DOHH2 (cell line): ENCODE results near the gene CLDN24.

Experiments used
- H3F3A ChIP-seq: fragments of 200-600 bp; sonication (generic), shearing (Covaris generic); 2 replicates; pipeline ENCODE4 v1.6.0; 2016; ENCODE audit warnings: antibody characterized with exemption, mild to moderate bottlenecking; ENCODE audit not compliant: control insufficient read depth, insufficient read depth
- H3K27ac ChIP-seq: fragments of 200-600 bp; sonication (generic); 2 replicates; pipeline ENCODE4 v1.5.1; 2014; ENCODE audit warnings: low read depth, mild to moderate bottlenecking, low read length, moderate library complexity
- H3K27me3 ChIP-seq: fragments of 200-600 bp; sonication (generic); 2 replicates; pipeline ENCODE4 v1.6.1; 2014; ENCODE audit warnings: mild to moderate bottlenecking, low read length, mixed read lengths; ENCODE audit not compliant: control insufficient read depth
- H3K36me3 ChIP-seq: fragments of 200-600 bp; sonication (generic); 2 replicates; pipeline ENCODE4 v1.6.1; 2014; ENCODE audit warnings: mild to moderate bottlenecking, low read length, moderate library complexity, mixed read lengths; ENCODE audit not compliant: control insufficient read depth
- H3K4me1 ChIP-seq: fragments of 200-600 bp; sonication (generic); 2 replicates; pipeline ENCODE4 v1.6.1; 2014; ENCODE audit warnings: mild to moderate bottlenecking, low read length, mixed read lengths; ENCODE audit not compliant: control insufficient read depth
- H3K4me2 ChIP-seq: fragments of 200-600 bp; sonication (generic); 2 replicates; pipeline ENCODE4 v1.6.0; 2014; ENCODE audit warnings: mild to moderate bottlenecking, low read length, moderate library complexity
- H3K4me3 ChIP-seq: fragments of 200-600 bp; sonication (generic); 2 replicates; pipeline ENCODE4 v1.5.1; 2014; ENCODE audit warnings: mild to moderate bottlenecking, low read length, mixed read lengths
- H3K79me2 ChIP-seq: fragments of 200-600 bp; sonication (generic); 2 replicates; pipeline ENCODE4 v1.6.1; 2014; ENCODE audit warnings: mild to moderate bottlenecking, low read length, mixed read lengths; ENCODE audit not compliant: control insufficient read depth
- H3K9me2 ChIP-seq: fragments of 200-600 bp; sonication (generic); replicated peaks from 2 replicates; pipeline ENCODE4 v1.6.1; 2014; ENCODE audit warnings: mild to moderate bottlenecking, low read length, mixed read lengths; ENCODE audit not compliant: control insufficient read depth
- H3K9me3 ChIP-seq: fragments of 200-600 bp; sonication (generic); 2 replicates; pipeline ENCODE4 v1.6.1; 2014; ENCODE audit warnings: antibody characterized with exemption, low read length, mixed read lengths; ENCODE audit not compliant: control insufficient read depth, insufficient read depth
- H4K20me1 ChIP-seq: fragments of 200-600 bp; sonication (generic); 2 replicates; pipeline ENCODE4 v1.6.0; 2014; ENCODE audit warnings: low read depth, mild to moderate bottlenecking, antibody characterized with exemption, low read length, moderate library complexity; ENCODE audit not compliant: control insufficient read depth, insufficient read depth
- EZH2phosphoT487 ChIP-seq: fragments of 200-600 bp; sonication (generic); IDR thresholded peaks from 2 replicates; pipeline ENCODE4 v1.6.1; 2017; ENCODE audit warnings: borderline replicate concordance, mild to moderate bottlenecking, antibody characterized with exemption, low read length, moderate library complexity, mixed read lengths
- TF ChIP-seq, protein P1 (sequence below): fragments of 200-600 bp; sonication (generic); IDR thresholded peaks from one replicate; pipeline ENCODE4 v1.5.1; 2014; ENCODE audit warnings: antibody characterized with exemption, mild to moderate bottlenecking, low read depth, low read length; ENCODE audit not compliant: poor library complexity, severe bottlenecking

Gene CLDN24

DNA sequence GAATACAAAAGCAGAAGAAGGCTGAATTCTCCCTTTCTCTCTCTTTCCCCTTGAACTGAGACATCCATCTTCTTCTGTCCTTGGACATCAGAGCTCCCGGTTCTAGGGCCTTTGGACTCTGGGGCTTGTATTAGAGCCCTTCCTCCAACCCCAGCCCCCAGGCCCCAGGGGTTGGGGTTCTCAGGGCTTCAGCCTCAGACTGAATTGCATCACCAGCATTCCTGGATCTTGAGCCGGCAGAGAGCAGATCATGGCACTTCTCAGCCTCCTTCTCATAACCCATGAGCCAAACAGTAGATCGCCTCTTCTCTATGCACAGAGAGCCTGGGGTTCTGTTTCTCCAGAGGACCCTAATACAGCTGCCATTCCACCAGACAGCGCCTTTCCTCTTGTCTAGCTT is 25.3 kb upstream of the CLDN24 start:
- Histone ChIP-seq H3K36me3 (no peaks in the 10 kb centered on the region), H4K20me1 (no peaks in the 10 kb centered on the region), H3K27ac (no peak overlapping the region), H3K4me1 (no peaks in the 10 kb centered on the region), H3K4me2 (no peak overlapping the region), H3K9me2 (no peaks in the 10 kb centered on the region), H3K9me3 (no peaks in the 10 kb centered on the region), H3F3A (no peaks in the 10 kb centered on the region), H3K27me3 (no peaks in the 10 kb centered on the region), H3K4me3 (no peak overlapping the region), H3K79me2 (no peaks in the 10 kb centered on the region)
- TF ChIP-seq, protein P1, sequence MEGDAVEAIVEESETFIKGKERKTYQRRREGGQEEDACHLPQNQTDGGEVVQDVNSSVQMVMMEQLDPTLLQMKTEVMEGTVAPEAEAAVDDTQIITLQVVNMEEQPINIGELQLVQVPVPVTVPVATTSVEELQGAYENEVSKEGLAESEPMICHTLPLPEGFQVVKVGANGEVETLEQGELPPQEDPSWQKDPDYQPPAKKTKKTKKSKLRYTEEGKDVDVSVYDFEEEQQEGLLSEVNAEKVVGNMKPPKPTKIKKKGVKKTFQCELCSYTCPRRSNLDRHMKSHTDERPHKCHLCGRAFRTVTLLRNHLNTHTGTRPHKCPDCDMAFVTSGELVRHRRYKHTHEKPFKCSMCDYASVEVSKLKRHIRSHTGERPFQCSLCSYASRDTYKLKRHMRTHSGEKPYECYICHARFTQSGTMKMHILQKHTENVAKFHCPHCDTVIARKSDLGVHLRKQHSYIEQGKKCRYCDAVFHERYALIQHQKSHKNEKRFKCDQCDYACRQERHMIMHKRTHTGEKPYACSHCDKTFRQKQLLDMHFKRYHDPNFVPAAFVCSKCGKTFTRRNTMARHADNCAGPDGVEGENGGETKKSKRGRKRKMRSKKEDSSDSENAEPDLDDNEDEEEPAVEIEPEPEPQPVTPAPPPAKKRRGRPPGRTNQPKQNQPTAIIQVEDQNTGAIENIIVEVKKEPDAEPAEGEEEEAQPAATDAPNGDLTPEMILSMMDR, result no peak
- TF ChIP-seq EZH2phosphoT487, result no peak

DNA sequence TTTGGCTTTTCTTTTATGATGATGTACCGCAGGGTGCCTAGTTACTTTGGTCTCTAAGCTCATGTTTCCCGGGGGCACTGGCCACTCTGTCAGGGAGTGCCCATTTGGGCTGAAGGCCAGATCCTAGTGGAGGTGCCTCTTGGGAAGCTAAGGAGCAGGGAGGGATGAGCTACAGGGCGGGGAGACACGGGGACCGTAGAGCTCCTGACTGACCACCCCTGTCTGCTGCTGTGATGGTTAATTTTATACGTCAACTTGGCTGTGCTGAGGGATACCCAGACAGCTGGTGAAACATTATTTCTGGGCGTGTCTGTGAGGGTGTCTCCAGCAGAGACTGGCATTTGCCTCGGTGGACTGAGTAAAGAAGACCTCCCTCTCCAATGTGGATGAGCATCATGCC is 24.9 kb upstream of the CLDN24 start:
- no peak overlapping the region for H3K4me2 ChIP-seq
- no peaks in the 10 kb centered on the region for H3K36me3 ChIP-seq
- H3K79me2 ChIP-seq, result no peaks in the 10 kb centered on the region
- no peak overlapping the region for H3K4me3 ChIP-seq
- no peaks in the 10 kb centered on the region for H3K9me2 ChIP-seq
- TF ChIP-seq, protein P1, result no peak
- no peak for TF ChIP-seq EZH2phosphoT487
- no peaks in the 10 kb centered on the region for H3K4me1 ChIP-seq
- H3K27me3 ChIP-seq, result no peaks in the 10 kb centered on the region
- no peaks in the 10 kb centered on the region for H4K20me1 ChIP-seq
- H3K27ac ChIP-seq, result no peak overlapping the region
- H3F3A ChIP-seq, result no peaks in the 10 kb centered on the region
- no peaks in the 10 kb centered on the region for H3K9me3 ChIP-seq

DNA sequence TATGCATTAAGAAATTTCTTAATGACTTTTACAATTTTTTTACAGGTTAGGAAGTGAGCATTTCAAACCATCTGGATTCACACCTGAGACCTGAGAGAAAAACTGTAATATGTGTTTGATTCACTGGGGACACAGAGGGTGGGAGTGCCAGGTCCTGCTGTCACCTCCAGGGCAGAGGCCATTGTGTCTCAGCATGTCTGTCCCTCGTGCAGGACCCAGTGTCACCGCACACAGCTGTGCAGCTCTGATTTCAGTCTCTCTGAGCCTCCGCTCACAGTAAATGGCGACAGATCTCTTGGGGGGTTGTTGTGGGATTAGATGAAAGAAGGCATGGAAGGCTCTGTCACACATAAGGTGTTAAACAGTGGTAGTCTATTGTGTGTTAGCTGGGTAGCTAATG is 23.0 kb upstream of the CLDN24 start:
- H3K27me3 ChIP-seq, result no peaks in the 10 kb centered on the region
- H3K9me3 ChIP-seq, result no peaks in the 10 kb centered on the region
- no peak overlapping the region for H3K4me2 ChIP-seq
- H3K4me1 ChIP-seq, result no peaks in the 10 kb centered on the region
- H3F3A ChIP-seq, result no peaks in the 10 kb centered on the region
- H3K9me2 ChIP-seq, result no peaks in the 10 kb centered on the region
- no peaks in the 10 kb centered on the region for H3K36me3 ChIP-seq
- no peak overlapping the region for H3K27ac ChIP-seq
- no peak overlapping the region for H3K4me3 ChIP-seq
- H4K20me1 ChIP-seq, result no peaks in the 10 kb centered on the region
- TF ChIP-seq, protein P1, result no peak
- TF ChIP-seq EZH2phosphoT487, result no peak
- no peaks in the 10 kb centered on the region for H3K79me2 ChIP-seq
